BLaER1 (cell line): ENCODE measurements around the gene FRRS1.

Experiments
- H3K27ac ChIP-seq: shearing (Covaris generic); formaldehyde crosslinking; 2 replicates; pipeline ENCODE4 v1.8.1; 2022
- H3K27me3 ChIP-seq: shearing (Covaris generic); formaldehyde crosslinking; 2 replicates; pipeline ENCODE4 v1.8.1; 2022
- H3K36me3 ChIP-seq: shearing (Covaris generic); formaldehyde crosslinking; 2 replicates; pipeline ENCODE4 v1.8.1; 2022
- H3K4me1 ChIP-seq: shearing (Covaris generic); formaldehyde crosslinking; 2 replicates; pipeline ENCODE4 v1.8.1; 2022
- H3K4me2 ChIP-seq: shearing (Covaris generic); formaldehyde crosslinking; 2 replicates; pipeline ENCODE4 v1.8.1; 2022
- H3K4me3 ChIP-seq: shearing (Covaris generic); formaldehyde crosslinking; 2 replicates; pipeline ENCODE4 v1.8.1; 2022
- H3K9ac ChIP-seq: shearing (Covaris generic); formaldehyde crosslinking; 2 replicates; pipeline ENCODE4 v1.8.1; 2022
- H3K9me3 ChIP-seq: shearing (Covaris generic); formaldehyde crosslinking; 2 replicates; pipeline ENCODE4 v1.8.1; 2022
- H4K20me1 ChIP-seq: shearing (Covaris generic); formaldehyde crosslinking; 2 replicates; pipeline ENCODE4 v1.8.1; 2022
- Cebpa-rat ChIP-seq: shearing (Covaris generic); IDR thresholded peaks from 2 replicates; pipeline ENCODE4 v1.8.1; 2022

The FRRS1 gene

DNA sequence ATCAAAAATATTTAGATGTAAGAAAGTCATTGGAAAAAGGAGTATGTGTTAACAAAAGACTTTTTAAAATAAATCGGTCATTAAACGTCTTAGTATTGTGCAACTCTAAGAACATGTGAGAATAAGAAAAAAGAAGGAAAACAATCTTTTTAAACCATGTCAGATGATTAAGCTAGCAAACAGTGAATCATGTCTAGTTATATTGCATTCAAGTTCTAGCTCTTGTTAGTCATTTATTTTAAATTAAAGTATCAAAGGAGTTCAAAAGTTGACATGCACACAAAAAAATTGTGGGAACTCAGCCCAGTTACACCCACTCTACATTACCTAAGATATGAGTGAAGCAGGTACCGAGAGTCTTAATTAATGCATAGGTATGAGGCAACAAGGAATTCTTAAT is 9.8 kb downstream of the FRRS1 start:
- Histone ChIP-seq H3K27me3 (no peaks in the 10 kb centered on the region), H3K27ac (no peak overlapping the region), H3K4me3 (no peak overlapping the region), H4K20me1 (no peaks in the 10 kb centered on the region), H3K36me3 (no peaks in the 10 kb centered on the region), H3K4me2 (no peak overlapping the region), H3K4me1 (no peaks in the 10 kb centered on the region), H3K9ac (no peak overlapping the region), H3K9me3 (peaks cover 13% of the 10 kb centered on the region)
- no peak for TF ChIP-seq Cebpa-rat

DNA sequence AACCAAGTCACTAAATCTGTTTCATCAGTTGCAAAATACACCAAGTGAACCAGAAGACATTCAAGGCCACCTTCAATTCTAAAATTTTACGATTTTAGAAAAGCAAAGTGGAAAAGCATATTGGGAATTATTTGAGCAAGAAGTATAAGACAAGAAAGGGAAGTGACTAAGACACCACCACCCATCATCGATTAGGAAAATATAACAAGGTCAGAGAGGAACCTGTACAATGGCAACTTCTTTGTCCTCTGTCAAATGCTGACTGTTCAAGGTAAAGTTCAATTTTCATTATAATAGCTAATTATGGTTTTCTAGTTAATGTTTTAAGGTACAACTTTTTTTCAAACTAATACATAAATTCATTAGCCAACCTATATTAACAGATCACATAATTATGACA is 10.8 kb downstream of the FRRS1 start:
- TF ChIP-seq Cebpa-rat = no peak
- Histone ChIP-seq H3K4me1 (no peaks in the 10 kb centered on the region), H3K36me3 (no peaks in the 10 kb centered on the region), H4K20me1 (no peaks in the 10 kb centered on the region), H3K9me3 (peaks cover 13% of the 10 kb centered on the region), H3K4me2 (no peak overlapping the region), H3K27me3 (no peaks in the 10 kb centered on the region), H3K9ac (no peak overlapping the region), H3K27ac (no peak overlapping the region), H3K4me3 (no peak overlapping the region)

DNA sequence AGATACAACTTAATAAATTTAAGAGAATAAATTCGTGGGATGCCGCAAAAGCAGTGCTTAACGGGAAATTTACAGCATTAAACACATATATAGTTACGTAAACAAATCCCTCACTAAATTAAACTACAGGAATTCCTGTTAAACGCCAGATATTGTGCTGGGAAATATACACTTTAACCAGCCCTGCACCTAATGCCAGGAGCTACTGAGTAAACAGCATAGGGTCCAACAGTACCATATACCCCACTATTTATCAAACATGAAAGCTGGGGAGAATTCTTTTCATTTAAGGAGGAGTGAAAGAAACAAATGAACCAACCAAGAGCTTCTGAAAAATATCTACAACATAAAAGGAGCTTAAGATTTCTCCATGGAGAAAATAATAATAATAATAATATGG is 11.7 kb downstream of the FRRS1 start:
- H3K36me3 ChIP-seq = no peaks in the 10 kb centered on the region
- H3K27ac ChIP-seq = no peak overlapping the region
- H3K9me3 ChIP-seq = peaks cover 12% of the 10 kb centered on the region
- H3K4me2 ChIP-seq = no peak overlapping the region
- TF ChIP-seq Cebpa-rat = no peak
- no peak overlapping the region for H3K4me3 ChIP-seq
- H3K27me3 ChIP-seq = no peaks in the 10 kb centered on the region
- no peaks in the 10 kb centered on the region for H3K4me1 ChIP-seq
- no peaks in the 10 kb centered on the region for H4K20me1 ChIP-seq
- no peak overlapping the region for H3K9ac ChIP-seq

DNA sequence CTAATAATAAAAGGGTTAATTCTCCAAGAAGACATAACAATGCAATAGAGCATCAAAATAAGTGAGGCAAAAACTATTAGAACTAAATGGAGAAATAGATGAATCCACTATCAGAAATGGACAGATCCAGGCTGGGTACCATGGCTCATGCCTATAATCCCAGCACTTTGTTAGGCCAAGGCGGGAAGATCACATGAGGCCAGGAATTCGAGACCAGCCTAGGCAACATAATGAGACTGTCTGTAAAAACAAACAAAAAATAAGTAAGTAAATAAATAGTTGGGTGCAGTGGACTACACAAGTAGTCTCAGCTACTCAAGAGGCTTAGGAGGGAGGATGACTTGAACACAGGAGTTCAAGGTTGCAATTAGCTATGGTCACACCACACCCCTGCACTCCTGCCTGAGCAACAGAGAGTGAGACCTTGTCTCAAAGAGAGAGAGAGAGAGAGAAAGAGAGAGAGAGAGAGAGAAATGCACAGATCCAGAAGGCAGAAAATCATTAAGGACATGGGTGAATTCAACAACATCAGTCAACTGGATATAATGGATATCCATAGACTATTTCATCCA is 12.3 kb downstream of the FRRS1 start:
- no peak overlapping the region for H3K4me2 ChIP-seq
- H3K27ac ChIP-seq = no peak overlapping the region
- TF ChIP-seq Cebpa-rat = no peak

DNA sequence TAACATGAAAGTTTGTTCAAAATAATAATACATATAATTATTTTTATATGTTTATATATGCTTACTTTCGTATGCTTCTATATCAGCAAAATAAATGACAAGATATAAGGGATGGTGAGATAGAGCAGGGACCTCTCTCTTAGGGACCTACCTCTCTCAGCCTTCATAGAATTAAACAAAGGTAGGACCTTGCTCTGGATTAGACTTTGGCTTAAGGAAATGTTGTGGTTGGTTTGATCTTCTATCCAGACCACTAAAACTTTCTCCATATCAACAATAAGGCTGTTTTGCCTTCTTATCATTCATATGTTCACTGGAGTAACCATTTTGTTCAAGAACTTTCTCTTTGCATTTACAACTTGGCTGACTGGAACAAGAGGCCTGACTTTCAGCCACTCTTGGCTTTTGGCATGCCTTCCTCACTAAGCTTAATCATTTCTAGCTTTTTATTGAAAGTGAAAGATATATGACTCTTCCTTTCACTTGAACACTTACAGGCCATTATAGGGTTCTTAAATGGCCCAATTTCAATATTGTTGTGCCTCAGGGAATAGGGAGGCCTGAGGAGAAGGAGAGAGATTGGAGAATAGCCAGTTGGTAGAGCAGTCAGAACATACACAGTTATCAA is 14.4 kb downstream of the FRRS1 start:
- Histone ChIP-seq H3K27ac (no peak overlapping the region), H3K4me2 (no peak overlapping the region), H3K36me3 (no peaks in the 10 kb centered on the region), H3K9me3 (no peaks in the 10 kb centered on the region), H3K4me3 (no peak overlapping the region), H4K20me1 (no peaks in the 10 kb centered on the region), H3K9ac (no peak overlapping the region), H3K4me1 (no peaks in the 10 kb centered on the region), H3K27me3 (no peaks in the 10 kb centered on the region)
- TF ChIP-seq Cebpa-rat = no peak

More for the DNA sequence above, 12.3 kb downstream of the FRRS1 start:
- Histone ChIP-seq H3K4me3 (no peak overlapping the region), H3K27me3 (no peaks in the 10 kb centered on the region), H3K9ac (no peak overlapping the region), H3K9me3 (peaks cover 6% of the 10 kb centered on the region), H4K20me1 (no peaks in the 10 kb centered on the region), H3K36me3 (no peaks in the 10 kb centered on the region), H3K4me1 (no peaks in the 10 kb centered on the region)

DNA sequence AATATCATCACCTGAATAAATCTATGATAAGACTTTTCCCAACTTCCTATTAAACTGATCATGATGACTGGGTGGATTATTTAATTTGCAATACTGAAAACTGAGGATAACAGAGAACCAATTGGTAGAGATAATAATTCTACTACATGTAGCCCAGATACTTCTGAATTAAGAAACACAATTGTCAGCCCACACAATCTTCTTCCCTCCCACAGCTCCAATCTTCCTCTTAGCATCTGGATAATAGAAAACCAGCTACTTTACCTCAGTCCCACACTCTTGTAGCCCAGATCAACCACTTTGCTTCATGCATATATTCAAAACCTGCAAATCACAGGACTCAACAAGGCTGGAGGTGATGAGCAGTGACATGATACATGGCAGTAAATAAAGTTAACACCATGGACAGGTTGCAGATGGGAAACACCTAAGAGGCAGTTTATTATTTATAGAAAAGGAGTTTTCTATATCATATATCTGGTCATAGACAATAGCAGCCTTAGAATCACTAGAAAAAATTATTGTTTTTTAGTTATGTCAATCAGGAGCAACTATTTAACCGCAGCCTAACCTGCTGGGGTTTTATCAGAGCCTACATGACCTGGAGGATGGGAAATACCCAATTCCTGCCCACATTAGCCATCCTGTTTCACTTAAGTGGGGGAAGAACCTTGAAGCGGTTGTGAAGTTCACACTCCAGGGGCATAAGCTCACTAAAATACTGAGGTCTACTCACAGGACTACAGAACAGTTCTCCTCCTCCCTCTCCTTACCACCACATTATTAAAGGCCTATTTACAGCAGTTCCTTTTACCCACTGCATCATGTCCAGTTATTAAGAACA is 16.7 kb downstream of the FRRS1 start:
- Histone ChIP-seq H3K27me3 (no peaks in the 10 kb centered on the region), H3K9ac (no peak overlapping the region), H3K4me2 (no peak overlapping the region), H3K9me3 (no peaks in the 10 kb centered on the region), H4K20me1 (no peaks in the 10 kb centered on the region), H3K36me3 (no peaks in the 10 kb centered on the region), H3K4me1 (no peaks in the 10 kb centered on the region), H3K27ac (no peak overlapping the region), H3K4me3 (no peak overlapping the region)
- TF ChIP-seq Cebpa-rat = no peak

DNA sequence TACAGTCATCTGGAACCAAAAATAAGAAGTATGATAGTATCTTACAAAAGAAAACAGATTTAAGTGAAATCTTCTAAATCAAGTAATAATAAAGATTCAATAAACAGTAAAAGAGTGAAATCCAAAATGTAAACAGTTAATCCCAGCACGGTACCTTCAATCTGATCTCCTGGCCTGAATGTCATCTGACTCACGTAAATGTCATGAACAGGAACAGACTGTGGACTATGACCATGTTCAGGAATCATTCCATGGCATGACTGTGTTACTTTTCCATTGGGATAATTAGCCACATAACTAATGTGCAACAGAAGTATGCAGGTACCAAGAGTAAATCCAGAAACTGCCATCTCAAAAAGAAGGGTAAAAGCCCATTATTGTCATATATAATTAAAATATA is 18.0 kb downstream of the FRRS1 start:
- Histone ChIP-seq H3K27me3 (no peaks in the 10 kb centered on the region), H3K4me1 (no peaks in the 10 kb centered on the region), H3K9ac (no peak overlapping the region), H4K20me1 (no peaks in the 10 kb centered on the region), H3K27ac (no peak overlapping the region), H3K36me3 (no peaks in the 10 kb centered on the region), H3K4me3 (no peak overlapping the region), H3K4me2 (no peak overlapping the region), H3K9me3 (no peaks in the 10 kb centered on the region)
- TF ChIP-seq Cebpa-rat = no peak

DNA sequence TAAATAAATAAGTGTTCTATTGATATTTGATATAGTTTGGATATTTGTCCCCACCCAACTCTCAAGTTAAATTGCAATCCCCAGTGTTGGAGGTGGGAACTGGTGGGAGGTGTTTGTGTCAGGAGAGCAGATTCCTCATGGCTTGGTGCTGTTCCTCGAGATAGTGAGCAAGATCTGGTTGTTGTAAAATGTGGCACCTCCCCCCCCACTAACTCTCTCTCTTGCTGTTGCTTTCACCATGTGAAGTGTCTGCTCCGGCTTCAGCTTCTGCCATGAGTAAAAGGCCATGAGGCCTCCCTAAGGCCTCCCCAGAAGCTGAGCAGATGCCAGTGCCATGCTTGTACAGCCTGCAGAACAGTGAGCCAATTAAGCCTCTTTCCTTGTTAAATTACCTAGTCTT is 20.8 kb downstream of the FRRS1 start:
- no peaks in the 10 kb centered on the region for H3K27me3 ChIP-seq
- no peaks in the 10 kb centered on the region for H4K20me1 ChIP-seq
- no peaks in the 10 kb centered on the region for H3K36me3 ChIP-seq
- H3K4me2 ChIP-seq = no peak overlapping the region
- H3K4me3 ChIP-seq = no peak overlapping the region
- H3K27ac ChIP-seq = no peak overlapping the region
- no peaks in the 10 kb centered on the region for H3K9me3 ChIP-seq
- H3K4me1 ChIP-seq = no peaks in the 10 kb centered on the region
- TF ChIP-seq Cebpa-rat = no peak
- H3K9ac ChIP-seq = no peak overlapping the region

DNA sequence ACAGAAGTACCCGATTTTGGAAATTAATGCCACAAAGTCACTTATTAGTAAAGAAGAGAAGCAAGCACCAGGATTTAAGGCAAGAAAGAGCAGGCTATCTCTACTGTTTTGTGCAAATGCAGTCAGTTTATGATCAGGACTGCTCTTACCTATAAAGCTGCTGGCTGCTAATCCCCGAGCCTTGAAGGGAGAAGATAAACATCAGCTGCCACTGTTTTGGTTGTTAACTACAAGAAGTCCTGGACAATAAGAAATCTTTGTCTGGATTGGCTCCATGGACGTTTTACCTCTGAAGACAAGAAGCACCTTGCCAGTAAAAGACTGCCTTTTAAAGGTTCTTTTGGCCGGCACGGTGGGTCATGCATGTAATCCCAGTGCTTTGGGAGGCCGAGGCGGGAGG is 21.4 kb downstream of the FRRS1 start:
- no peak overlapping the region for H3K4me2 ChIP-seq
- H3K27ac ChIP-seq = no peak overlapping the region
- no peaks in the 10 kb centered on the region for H3K27me3 ChIP-seq
- H3K36me3 ChIP-seq = no peaks in the 10 kb centered on the region
- no peaks in the 10 kb centered on the region for H4K20me1 ChIP-seq
- no peak for TF ChIP-seq Cebpa-rat
- H3K4me1 ChIP-seq = no peaks in the 10 kb centered on the region
- H3K9me3 ChIP-seq = no peaks in the 10 kb centered on the region
- H3K9ac ChIP-seq = no peak overlapping the region
- H3K4me3 ChIP-seq = no peak overlapping the region

DNA sequence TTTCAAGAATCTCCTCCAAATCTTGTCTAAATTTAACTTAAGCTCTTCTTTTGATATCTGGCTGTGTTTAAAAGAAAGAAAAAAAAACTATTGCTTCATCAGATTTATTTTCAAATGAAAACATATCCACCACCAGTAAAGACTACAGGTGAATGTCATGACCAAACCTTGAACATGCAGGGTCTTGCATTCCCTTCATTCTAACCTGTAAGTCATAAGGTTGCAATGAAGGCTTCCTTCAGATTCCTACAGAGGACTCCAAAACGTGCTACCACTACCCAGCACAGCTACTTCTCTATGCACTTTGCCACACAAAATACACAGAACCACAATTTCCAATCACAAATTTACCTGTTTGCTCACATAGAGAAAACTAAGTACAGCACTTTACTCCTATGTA is 26.3 kb downstream of the FRRS1 start:
- H3K36me3 ChIP-seq = no peaks in the 10 kb centered on the region
- H3K4me3 ChIP-seq = no peak overlapping the region
- H3K9me3 ChIP-seq = no peaks in the 10 kb centered on the region
- H3K27me3 ChIP-seq = no peaks in the 10 kb centered on the region
- TF ChIP-seq Cebpa-rat = no peak
- H4K20me1 ChIP-seq = no peaks in the 10 kb centered on the region
- no peak overlapping the region for H3K9ac ChIP-seq
- no peak overlapping the region for H3K4me2 ChIP-seq
- H3K4me1 ChIP-seq = no peaks in the 10 kb centered on the region
- no peak overlapping the region for H3K27ac ChIP-seq
